SK-MEL-5 (cell line): ENCODE data around the gene SIRT2. TPM values are rescaled to one million over a fixed set of nuclear protein-coding genes. Genes with fewer than 3 reads are reported as not detected.
"Not testable (repeated sequence)": the region's sequence is repeated elsewhere in the genome, so short reads cannot be mapped to it uniquely, and the experiment has no call there.

Source experiments
- DNase-seq: peaks from one replicate; pipeline ENCODE4 v3.0.0-alpha.2; 2016; ENCODE audit warnings: low read depth, low spot score
- in situ Hi-C: cut with HindIII; loops from 2 replicates; pipeline ENCODE4 v1.10.0; 2016; ENCODE audit warnings: low sequenced_read_pairs, high pct_unique_total_duplicates, low pct_unique_long_range_greater_than_20kb
- total RNA-seq: library from RNA; depleted of rRNA; stranded (reverse); fragments of >200 nt; shearing (Covaris generic); gene quantifications from 2 replicates; pipeline ENCODE4 v1.2.3, GENCODE V29; 2014

Gene SIRT2
- total RNA-seq, 1 experiment from 2014 or later, result 39.5 TPM

DNA sequence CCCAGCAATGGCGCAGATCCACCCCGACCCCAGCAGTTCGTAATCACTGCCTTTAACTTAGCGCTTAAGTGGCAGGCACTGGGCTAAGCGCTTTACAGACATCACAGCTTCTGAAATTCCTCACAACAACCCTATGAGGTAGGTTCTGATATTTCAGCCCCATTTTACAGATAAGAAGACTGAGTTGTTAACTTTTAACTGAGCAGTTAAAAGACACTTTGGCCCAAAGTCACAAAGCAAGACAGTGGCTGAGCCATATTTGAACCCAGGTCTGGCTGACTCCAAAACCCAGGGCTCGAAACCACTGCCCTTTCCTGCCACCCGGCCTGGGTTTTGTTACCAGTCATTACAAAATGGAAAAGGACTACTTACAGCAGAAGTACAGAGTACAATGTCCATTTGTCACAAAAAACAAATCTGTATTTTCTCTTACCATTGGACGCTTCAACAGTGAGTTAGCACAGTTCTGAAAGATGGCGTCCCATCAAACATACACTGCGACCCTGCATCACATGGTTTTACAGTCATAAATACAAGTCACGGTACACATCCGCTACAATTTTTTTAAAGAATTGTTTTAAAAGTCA is 58.1 kb downstream of the SIRT2 start:
- in situ Hi-C loops, result no loop called here
- no peak for DNase-seq

DNA sequence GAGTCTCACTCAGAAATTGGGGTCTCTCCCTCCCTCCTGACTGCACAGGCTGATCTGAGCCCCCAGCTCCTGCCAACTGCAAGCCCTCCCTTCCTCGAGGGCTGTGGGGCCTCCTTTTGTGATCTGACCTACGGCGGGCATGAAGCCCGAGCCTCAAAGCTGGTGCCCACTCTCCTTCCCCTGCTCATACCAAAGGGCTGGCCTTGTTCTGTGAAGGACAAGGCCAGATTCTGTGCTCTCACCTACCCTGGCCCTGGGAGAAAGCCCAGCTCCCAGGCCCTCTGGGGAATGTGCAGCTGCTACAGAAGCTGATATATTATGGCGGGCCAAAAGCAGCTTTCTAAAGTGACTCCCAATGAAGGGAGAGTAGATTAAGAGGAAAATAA is 58.8 kb downstream of the SIRT2 start:
- no peak for DNase-seq
- in situ Hi-C loops, result no loop called here

DNA sequence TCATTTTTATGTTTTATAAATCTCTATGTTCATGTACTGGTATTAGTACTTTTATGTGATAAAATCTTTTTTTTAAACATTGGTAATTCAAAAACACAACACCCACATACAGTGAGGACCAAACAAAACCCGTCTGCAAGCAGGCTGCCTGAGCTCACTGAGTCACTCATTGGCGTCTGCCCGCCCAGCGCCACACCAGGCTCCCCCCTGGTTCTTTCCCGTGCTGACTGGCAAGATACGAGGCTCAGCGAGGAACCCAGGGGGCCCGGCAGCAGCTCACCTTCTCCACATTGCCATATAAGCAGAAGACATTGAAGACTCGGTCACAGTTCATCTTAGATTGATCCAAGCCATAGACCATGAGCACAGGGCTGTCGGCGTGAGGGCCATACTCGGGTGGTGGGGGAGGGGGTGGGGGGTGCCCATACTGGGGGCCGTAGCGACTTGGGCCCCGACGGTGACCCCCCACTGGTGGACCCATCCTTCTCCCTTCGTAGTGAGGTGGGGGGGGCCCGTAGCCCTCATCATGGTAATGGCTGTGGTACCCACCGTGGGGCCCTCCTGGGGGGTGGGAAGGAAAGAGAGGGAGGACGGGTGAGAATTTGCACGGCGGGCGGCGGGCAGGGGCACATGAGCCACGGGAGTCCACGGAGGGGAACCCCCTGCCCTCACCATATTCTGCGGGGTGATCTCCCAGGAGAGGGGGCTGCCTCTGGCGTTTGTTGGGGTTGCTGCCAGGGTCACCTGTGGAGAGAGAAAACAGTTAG is 59.4 kb downstream of the SIRT2 start:
- DNase-seq, result no peak
- in situ Hi-C loops, result no loop called here

DNA sequence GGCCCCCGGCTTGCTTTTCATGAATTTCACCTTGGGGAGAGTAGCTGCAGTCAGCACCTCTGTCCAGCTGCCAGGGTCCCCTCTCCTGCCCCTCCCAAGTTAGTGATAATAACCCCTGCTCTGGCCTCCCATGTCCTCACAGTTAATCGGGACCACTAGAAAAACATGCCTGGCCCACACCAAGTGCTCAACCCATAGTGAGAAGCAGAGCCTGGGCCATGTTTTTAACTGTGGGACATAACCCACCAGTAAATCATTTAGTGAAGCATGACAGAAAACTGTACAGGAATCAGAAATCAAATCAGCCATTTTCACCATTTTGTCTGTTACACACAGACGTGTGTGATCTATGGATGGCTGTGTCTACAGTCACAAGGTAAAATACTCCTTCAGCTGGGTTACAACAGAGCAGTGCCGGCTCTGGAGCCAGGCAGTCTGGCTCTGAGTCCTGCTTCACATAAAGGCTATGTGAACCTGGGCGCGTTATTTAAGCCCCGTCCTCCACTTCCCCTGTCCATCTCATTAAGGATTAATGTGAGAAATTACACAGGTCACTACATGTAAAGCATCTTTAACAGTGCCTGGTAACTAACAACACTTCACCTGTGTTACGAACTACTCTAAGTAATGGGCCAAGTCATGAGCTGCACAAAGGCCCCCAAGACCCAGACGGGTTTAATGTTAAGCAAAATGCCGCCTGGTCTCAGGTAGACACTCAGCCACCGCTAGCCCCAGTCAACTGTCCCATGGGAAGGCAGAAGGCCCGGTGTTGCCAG is 60.2 kb downstream of the SIRT2 start:
- in situ Hi-C loops, result no loop called here
- DNase-seq, result no peak

DNA sequence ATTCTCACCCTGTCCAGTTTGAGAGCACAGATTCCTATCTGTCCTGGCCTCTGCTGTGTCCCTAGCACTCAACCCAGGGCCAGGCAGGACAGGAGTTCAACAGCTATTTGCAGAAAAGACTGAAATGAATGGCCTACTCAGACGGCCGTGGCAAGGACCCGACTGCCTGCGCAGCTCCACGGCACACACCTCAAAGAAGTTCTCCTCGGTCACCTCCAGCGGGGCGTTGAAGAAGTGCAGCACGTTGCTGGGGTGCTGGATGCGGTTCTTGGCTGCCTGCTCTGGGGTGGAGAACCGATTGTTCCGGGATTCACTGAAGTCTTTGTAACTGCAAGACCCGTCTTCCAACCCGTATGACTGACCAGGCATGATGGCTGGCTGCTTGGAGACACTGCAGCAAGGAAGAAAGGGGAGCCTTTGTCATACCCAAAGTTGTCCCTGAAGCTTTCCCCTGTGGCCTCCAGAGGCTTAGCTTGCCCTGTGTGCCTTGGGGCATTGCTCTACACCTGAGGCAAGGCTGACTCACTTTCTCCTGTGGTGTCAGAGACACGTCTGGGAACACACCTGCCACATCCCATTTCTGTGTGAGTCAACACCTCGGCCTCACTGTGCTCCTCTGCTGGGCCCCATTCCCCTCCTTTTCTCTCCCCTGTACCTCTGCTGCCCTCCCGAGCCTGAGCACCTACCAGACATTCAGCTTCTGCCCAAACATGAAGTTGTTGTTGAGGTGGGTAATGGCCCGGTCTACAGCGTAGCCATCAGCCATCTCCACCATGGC is 61.0 kb downstream of the SIRT2 start:
- in situ Hi-C loops, result no loop called here
- no peak for DNase-seq

DNA sequence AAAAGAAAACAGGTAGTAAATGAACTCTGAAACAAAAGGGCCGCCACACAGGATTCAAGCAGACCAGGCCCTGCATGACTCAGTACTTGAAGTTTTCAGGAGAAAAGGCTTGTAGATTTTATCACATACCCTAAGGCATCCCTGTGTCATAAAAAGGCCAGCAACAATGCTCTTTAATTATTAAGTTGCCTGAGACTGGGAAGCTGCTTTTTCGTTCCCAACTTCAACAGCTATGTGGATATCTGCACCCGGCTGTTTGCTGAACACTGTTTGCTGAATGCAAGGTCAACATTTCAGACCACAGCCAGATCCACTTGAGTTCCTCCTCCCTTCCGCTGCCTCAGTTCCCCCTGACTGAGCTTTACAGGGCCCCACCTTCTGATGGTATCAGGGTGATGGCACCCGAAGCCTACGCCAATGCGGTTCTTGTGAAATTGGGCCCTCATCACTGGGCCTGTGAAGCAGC is 61.7 kb downstream of the SIRT2 start:
- in situ Hi-C loops, result no loop called here
- DNase-seq, result no peak

DNA sequence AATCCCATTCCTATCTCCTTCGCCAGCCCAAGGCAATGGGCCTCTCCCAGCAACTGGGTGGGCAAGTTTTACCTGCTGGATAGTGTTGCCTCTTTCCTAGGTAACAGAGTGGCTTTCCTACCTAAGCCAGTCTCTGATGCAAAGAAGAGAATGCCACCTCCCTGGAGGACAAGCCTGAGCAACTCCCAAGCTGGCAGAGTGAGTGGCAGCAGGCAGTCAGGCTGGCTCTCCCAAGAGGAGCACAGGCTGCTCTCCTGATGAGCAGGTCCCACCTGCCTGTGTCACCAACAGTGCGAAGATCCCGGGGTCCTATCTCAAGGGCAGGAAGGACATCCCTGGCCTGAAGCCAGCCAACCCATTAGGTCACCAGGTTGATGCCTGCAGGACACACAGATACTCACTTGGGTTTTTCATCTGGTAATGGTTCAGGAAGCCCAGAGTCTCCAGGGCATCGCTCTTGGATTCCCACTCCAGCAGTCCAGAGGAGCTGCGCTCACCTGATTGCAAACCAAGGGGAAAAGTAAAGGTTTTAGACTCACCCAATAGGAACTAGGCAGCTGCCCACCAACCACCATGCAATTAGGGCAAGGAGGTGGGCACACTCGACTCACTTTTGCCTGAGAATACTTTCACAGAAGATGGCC is 62.3 kb downstream of the SIRT2 start:
- in situ Hi-C loops, result no loop called here
- DNase-seq, result no peak

DNA sequence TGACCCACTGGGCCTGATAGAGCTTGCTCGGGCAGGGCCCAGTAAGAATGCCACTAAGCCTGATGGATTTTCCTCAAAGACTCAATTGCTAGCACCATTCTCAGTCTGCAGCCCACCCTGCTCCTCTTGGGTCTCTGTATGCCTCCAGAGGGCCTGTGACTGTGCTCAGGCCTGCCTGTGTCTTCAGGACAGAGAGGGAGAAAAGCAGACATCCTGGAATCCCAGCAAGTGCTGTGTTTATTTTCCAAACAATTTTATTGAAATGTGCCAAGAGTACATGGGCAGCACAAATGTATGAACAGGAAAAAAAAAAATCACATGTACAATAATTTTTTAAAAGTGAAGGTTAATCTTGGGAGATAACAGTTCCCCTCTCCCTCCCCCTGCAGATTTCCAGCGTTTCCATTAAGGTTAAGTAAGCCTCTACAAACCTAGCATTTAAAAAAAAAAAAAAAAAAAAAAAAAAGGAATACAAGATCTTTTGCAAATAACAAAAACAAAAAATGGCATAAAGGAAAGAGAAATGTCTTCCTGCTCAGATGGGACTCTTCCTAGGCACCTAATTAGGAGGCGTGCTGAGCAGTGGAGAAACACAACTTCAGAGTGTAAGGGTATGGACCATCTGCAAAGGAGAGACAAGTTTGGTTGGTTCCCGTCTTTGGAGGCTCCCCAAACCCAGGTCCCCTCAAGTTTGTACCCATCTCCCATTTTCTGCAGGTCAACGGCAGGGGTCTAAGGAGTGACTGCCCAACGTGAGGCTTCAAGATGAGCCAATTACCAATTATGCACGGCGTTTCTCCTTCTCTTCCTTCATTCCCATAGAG is 63.0 kb downstream of the SIRT2 start:
- no peak for DNase-seq
- in situ Hi-C loops, result no loop called here

DNA sequence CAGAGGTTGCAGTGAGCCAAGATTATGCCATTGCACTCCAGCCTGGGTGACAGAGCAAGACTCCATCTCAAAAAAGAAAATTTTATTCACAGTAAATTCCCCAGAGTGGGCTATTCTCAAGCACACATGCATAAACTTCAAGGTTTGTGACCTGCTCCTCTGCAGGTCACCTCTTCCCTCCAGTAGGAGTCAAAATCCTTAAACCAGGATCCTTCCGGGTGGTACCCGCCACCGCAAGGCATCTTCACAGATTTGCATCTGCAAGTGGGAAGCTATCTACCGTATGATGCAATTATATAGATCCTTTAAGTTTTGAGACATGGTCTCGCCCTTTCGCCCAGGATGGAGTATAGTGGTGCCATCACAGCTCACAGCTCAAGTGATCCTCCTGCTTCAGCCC is 64.8 kb downstream of the SIRT2 start:
- in situ Hi-C loops, result no loop called here
- no peak for DNase-seq

DNA sequence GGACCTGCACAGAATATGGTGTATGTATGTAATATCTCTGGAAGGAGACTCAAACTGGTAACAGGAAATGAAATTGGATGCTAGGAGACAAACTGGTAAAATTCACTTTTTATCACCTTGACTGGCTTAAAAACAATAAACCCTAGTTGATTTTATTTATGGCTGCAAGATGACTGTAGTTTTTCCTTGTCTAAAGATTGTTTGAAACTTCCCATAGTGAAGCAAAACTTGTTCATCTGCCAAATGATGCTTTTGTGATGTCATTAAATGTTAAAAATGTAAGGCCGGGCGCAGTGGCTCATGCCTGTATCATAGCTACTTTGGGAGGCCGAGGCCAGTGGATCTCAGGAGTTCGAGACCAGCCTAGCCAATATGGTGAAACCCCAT is 65.3 kb downstream of the SIRT2 start:
- in situ Hi-C loops, result no loop called here
- DNase-seq, result no peak

DNA sequence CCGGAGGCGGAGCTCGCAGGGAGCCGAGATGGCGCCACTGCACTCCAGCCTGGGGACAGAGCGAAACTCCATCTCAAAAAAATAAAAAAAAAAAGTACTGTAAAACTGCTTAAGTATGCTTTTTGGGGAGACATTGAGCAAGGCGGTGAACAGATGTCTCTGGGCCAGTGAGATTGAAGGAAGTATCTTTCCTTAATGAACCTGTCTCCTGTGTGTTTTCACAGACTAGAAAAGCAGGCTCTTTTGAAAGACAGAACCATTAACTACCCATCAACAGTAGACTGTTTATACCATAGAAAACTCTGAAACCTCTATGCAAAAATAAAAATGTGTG is 66.4 kb downstream of the SIRT2 start:
- in situ Hi-C loops, result no loop called here
- DNase-seq, result no peak

DNA sequence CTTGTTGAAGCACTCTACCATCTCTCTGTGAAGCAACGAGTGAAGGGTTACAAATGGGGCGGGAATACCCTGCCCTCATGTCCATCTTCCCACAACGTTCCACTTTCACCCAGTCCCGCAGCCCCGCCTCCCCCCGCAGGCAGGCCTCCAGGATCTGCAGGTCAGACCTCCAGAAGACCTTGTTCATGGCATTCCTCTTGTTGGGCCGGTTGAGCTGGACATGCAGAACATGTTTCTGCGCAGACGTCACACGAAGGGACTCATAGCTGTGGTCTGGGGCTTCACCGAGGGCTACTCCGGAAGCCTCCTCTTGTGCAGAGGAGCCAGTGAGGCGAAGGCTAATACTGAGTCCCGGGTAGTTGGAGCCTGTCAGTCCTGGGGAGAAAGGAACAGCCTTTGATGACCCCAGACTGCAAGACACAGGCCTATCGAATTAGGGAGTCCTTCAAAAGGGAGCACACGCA is 68.2 kb downstream of the SIRT2 start:
- peak; percentile 36 for DNase-seq
- in situ Hi-C loops, result no loop called here

DNA sequence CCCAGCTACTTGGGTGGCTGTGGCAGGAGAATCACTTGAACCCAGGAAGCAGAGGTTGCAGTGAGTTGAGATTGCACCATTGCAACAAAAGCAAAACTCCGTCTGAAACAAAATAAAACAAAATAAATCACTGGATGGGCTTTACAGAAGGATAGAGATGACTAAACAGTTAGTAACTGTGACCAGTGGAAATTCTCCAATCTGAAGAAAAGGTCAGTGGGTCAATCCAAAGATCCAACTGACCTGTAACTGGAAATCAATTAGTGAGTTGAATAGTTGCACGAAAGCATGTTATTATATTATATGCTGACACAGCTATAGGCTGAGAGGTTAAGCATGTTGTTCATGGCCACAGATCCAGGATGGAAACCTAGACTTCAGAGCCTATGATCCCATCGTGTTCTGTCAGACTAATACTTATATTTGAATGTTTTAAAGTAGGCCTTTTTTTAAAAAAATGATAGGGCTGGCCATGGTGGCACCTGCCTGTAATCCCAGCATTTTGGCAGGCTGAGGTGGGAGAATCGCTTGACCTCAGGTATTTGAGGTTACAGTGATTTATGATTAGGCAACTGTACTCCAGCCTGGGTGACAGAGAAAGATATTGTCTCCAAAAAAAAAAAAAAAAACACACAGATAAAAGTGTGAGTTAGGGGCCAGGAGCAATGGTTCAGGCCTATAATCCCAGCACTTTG is 69.2 kb downstream of the SIRT2 start:
- in situ Hi-C loops, result no loop called here
- DNase-seq, result no peak

DNA sequence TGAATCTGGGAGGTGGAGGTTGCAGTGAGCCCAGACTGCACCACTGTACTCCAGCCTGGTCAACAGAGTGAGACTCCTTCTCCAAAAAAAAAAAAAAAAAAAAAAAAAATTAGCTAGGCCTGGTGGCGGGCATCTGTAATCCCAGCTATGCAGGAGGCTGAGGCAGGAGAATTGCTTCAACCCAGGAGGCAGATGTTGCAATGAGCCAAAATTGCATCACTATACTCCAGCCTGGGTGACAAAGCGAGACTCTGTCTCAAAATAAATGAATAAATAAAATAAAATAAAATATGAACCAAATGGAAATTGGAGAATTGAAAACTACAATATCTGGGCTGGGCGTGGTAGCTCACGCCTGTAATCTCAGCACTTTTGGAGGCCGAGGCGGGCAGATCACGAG is 70.2 kb downstream of the SIRT2 start:
- in situ Hi-C loops, DNase-seq: not testable (repeated sequence)
